ENCODE results near the gene SPECC1. TPM values are rescaled to one million over a fixed set of nuclear protein-coding genes. Genes with fewer than 3 reads are reported as not detected.

The SPECC1 gene
- total RNA-seq, 2 donors from 2014 or later = 15.8 to 17.4 TPM

- DNase-seq = no peak
- TF ChIP-seq CTCF (IDR thresholded peaks at IDR 0.05) (no peak), POLR2A (IDR thresholded peaks at IDR 0.05) (no peak)
- no peaks in the 10 kb centered on the region for H3K4me1 ChIP-seq
- WGBS, 2 donors = 60 to 67% methylated on average over 6 of the region's 6 CpGs
- no peaks in the 10 kb centered on the region for H3K27me3 ChIP-seq
- no peak for ATAC-seq
- intact Hi-C loops (cut with DNase I) = no loop called here
- H3K9me3 ChIP-seq = no peaks in the 10 kb centered on the region
- no peaks in the 10 kb centered on the region for H3K36me3 ChIP-seq (replicated peaks in 1 of 2; ENCODE audit: insufficient read depth in 1 of 2, low read depth in 2 of 2)
- no peak overlapping the region for H3K4me3 ChIP-seq
- no peak overlapping the region for H3K27ac ChIP-seq
Measured at GRCh38 chr17:20087538-20088250, 78.5 kb downstream of the SPECC1 start.

- DNase-seq (no peak), ATAC-seq (no peak)
- no peaks in the 10 kb centered on the region for H3K4me1 ChIP-seq
- peak overlapping the region in 1 of 4 donors; percentile 53 for H3K27ac ChIP-seq
- H3K9me3 ChIP-seq = no peaks in the 10 kb centered on the region
- TF ChIP-seq CTCF (IDR thresholded peaks at IDR 0.05) (no peak), POLR2A (IDR thresholded peaks at IDR 0.05) (no peak)
- H3K36me3 ChIP-seq (replicated peaks in 1 of 2; ENCODE audit: insufficient read depth in 1 of 2, low read depth in 2 of 2) = no peaks in the 10 kb centered on the region
- intact Hi-C loops (cut with DNase I) = no loop called here
- 74 to 79% methylated on average over 15 of the region's 15 CpGs for WGBS, 2 donors
- H3K27me3 ChIP-seq = no peaks in the 10 kb centered on the region
- no peak overlapping the region for H3K4me3 ChIP-seq
Measured at GRCh38 chr17:20089756-20090547, 80.8 kb downstream of the SPECC1 start.

GRCh38 chr17:20091174-20092029 lies 82.2 kb downstream of the SPECC1 start:
- TF ChIP-seq CTCF (IDR thresholded peaks at IDR 0.05) (no peak), POLR2A (IDR thresholded peaks at IDR 0.05) (no peak)
- no peaks in the 10 kb centered on the region for H3K27me3 ChIP-seq
- intact Hi-C loops (cut with DNase I) = no loop called here
- H3K4me1 ChIP-seq = peaks cover 5% of the 10 kb centered on the region
- H3K27ac ChIP-seq = peak overlapping the region in 3 of 4 donors; percentile 34 to 56 (median 53)
- no peak overlapping the region for H3K4me3 ChIP-seq
- WGBS, 2 donors = 59 to 69% methylated on average over 19 of the region's 19 CpGs
- no peaks in the 10 kb centered on the region for H3K9me3 ChIP-seq
- H3K36me3 ChIP-seq (replicated peaks in 1 of 2; ENCODE audit: insufficient read depth in 1 of 2, low read depth in 2 of 2) = no peaks in the 10 kb centered on the region
- DNase-seq (peak in 2 of 4 donors; percentile 23 to 38), ATAC-seq (peak; percentile 67)

GRCh38 chr17:20092261-20092867 lies 83.2 kb downstream of the SPECC1 start:
- H3K27me3 ChIP-seq = no peaks in the 10 kb centered on the region
- ATAC-seq (no peak), DNase-seq (no peak)
- TF ChIP-seq CTCF (IDR thresholded peaks at IDR 0.05) (no peak), POLR2A (IDR thresholded peaks at IDR 0.05) (no peak)
- H3K4me3 ChIP-seq = no peak overlapping the region
- H3K9me3 ChIP-seq = no peaks in the 10 kb centered on the region
- H3K4me1 ChIP-seq = peaks cover 5% of the 10 kb centered on the region
- no peaks in the 10 kb centered on the region for H3K36me3 ChIP-seq (replicated peaks in 1 of 2; ENCODE audit: insufficient read depth in 1 of 2, low read depth in 2 of 2)
- WGBS, 2 donors = 78% methylated on average over 6 of the region's 6 CpGs
- intact Hi-C loops (cut with DNase I) = no loop called here
- H3K27ac ChIP-seq = peak overlapping the region in 2 of 4 donors; percentile 47 to 53
